Hepatocyte (in vitro differentiated cells): ENCODE data around the gene SEC63. TPM values are rescaled to one million over a fixed set of nuclear protein-coding genes. Genes with fewer than 3 reads are reported as not detected.

Source experiments
- DNase-seq: peaks from one replicate; pipeline ENCODE4 v3.0.0-alpha.2; 2016; ENCODE audit warnings: low spot score
- H2AFZ ChIP-seq: fragments of 200-600 bp; sonication (generic); 2 replicates; pipeline ENCODE4 v1.6.0; 2016; ENCODE audit warnings: antibody characterized with exemption, mild to moderate bottlenecking
- H3K27ac ChIP-seq: fragments of 200-600 bp; sonication (generic); 2 replicates; pipeline ENCODE4 v1.5.1; 2016; ENCODE audit warnings: mild to moderate bottlenecking
- H3K27me3 ChIP-seq: fragments of 200-600 bp; sonication (generic); 2 replicates; pipeline ENCODE4 v1.6.1; 2016
- H3K36me3 ChIP-seq: fragments of 200-600 bp; sonication (generic); replicated peaks from 2 replicates; pipeline ENCODE4 v1.5.1; 2016; ENCODE audit warnings: low read depth; ENCODE audit not compliant: insufficient read depth
- H3K4me1 ChIP-seq: fragments of 200-600 bp; sonication (generic); 2 replicates; pipeline ENCODE4 v1.5.1; 2016; ENCODE audit warnings: mild to moderate bottlenecking, moderate library complexity; ENCODE audit not compliant: insufficient read depth
- H3K4me2 ChIP-seq: fragments of 200-600 bp; sonication (generic); 2 replicates; pipeline ENCODE4 v1.6.0; 2016
- H3K4me3 ChIP-seq: fragments of 200-600 bp; sonication (generic); 2 replicates; pipeline ENCODE4 v1.5.1; 2016; ENCODE audit warnings: mild to moderate bottlenecking
- H3K79me2 ChIP-seq: fragments of 200-600 bp; sonication (generic); 2 replicates; pipeline ENCODE4 v1.6.0; 2017; ENCODE audit warnings: mild to moderate bottlenecking
- H3K9me2 ChIP-seq: fragments of 200-600 bp; sonication (generic); replicated peaks from 2 replicates; pipeline ENCODE4 v1.6.0; 2017; ENCODE audit warnings: mild to moderate bottlenecking; ENCODE audit not compliant: insufficient read depth
- H3K9me3 ChIP-seq: fragments of 200-600 bp; sonication (generic); 2 replicates; pipeline ENCODE4 v1.5.1; 2016; ENCODE audit warnings: low read depth, mild to moderate bottlenecking
- H4K20me1 ChIP-seq: fragments of 200-600 bp; sonication (generic); 2 replicates; pipeline ENCODE4 v1.6.0; 2016; ENCODE audit warnings: mild to moderate bottlenecking; ENCODE audit not compliant: insufficient read depth, poor library complexity, severe bottlenecking
- CTCF ChIP-seq: fragments of 200-600 bp; sonication (generic); IDR thresholded peaks from 2 replicates; pipeline ENCODE4 v1.5.1; 2016; ENCODE audit warnings: antibody characterized with exemption, mild to moderate bottlenecking; ENCODE audit not compliant: poor library complexity
- EZH2 ChIP-seq: fragments of 200-600 bp; sonication (generic); IDR thresholded peaks from 2 replicates; pipeline ENCODE4 v1.6.1; 2016; ENCODE audit warnings: antibody characterized with exemption, mild to moderate bottlenecking, borderline replicate concordance
- EZH2phosphoT487 ChIP-seq: fragments of 200-600 bp; sonication (generic); IDR thresholded peaks from one replicate; pipeline ENCODE4 v1.6.1; 2018; ENCODE audit warnings: antibody characterized with exemption, mild to moderate bottlenecking, low read depth, moderate library complexity; ENCODE audit not compliant: unreplicated experiment, severe bottlenecking
- WGBS: methylation state at CpG from one replicate; pipeline ENCODE4 v1.1.6; 2016; ENCODE audit warnings: low lambda C conversion rate; ENCODE audit errors: missing lambda C conversion rate; 5-methylcytosine and 5-hydroxymethylcytosine counted together
- polyA plus RNA-seq: library from polyadenylated mRNA; unstranded; fragments of >200 nt; fragmentation: Nextera tagmentation; extraction: Ambion mirVana; gene quantifications from 2 replicates; pipeline ENCODE4 v1.2.1, GENCODE V29; 2016
- total RNA-seq: library from RNA; depleted of rRNA; stranded (reverse); fragments of >200 nt; gene quantifications from 2 replicates; pipeline ENCODE4 v1.2.3, GENCODE V29; 2014

Gene SEC63
- total and polyA plus RNA-seq, 2 experiments from 2014 or later: 36.6 to 131 TPM

- TF ChIP-seq EZH2phosphoT487 (no peak), CTCF (no peak), EZH2 (no peak)
- no peak overlapping the region for H3K27ac ChIP-seq
- H3K4me1 ChIP-seq: no peaks in the 10 kb centered on the region
- no peak overlapping the region for H3K4me2 ChIP-seq
- H4K20me1 ChIP-seq: no peaks in the 10 kb centered on the region
- H3K36me3 ChIP-seq: no peaks in the 10 kb centered on the region
- no peak overlapping the region for H2AFZ ChIP-seq
- no peak overlapping the region for H3K4me3 ChIP-seq
- no peak for DNase-seq
- no peaks in the 10 kb centered on the region for H3K9me3 ChIP-seq
- H3K9me2 ChIP-seq: no peaks in the 10 kb centered on the region
- H3K27me3 ChIP-seq: no peaks in the 10 kb centered on the region
- 84% methylated on average over 2 of the region's 2 CpGs for WGBS
- no peaks in the 10 kb centered on the region for H3K79me2 ChIP-seq
These were observed 127.9 kb downstream of the SEC63 start for GRCh38 chr6:107830060-107830459.

- Histone ChIP-seq H3K36me3 (no peaks in the 10 kb centered on the region), H2AFZ (no peak overlapping the region), H3K27me3 (no peaks in the 10 kb centered on the region), H3K9me2 (no peaks in the 10 kb centered on the region), H3K4me1 (no peaks in the 10 kb centered on the region), H3K27ac (no peak overlapping the region), H3K79me2 (no peaks in the 10 kb centered on the region), H3K9me3 (no peaks in the 10 kb centered on the region), H4K20me1 (no peaks in the 10 kb centered on the region), H3K4me2 (no peak overlapping the region), H3K4me3 (no peak overlapping the region)
- WGBS: 85% methylated on average over 7 of the region's 7 CpGs
- TF ChIP-seq EZH2phosphoT487 (no peak), CTCF (no peak), EZH2 (no peak)
- DNase-seq: no peak
These were observed 130.5 kb downstream of the SEC63 start for GRCh38 chr6:107827541-107827940.

GRCh38 chr6:107823047-107823557 lies 134.9 kb downstream of the SEC63 start:
- Histone ChIP-seq H3K4me1 (peaks cover 15% of the 10 kb centered on the region), H4K20me1 (no peaks in the 10 kb centered on the region), H3K27me3 (no peaks in the 10 kb centered on the region), H3K9me3 (no peaks in the 10 kb centered on the region), H3K9me2 (no peaks in the 10 kb centered on the region), H3K36me3 (no peaks in the 10 kb centered on the region), H3K27ac (no peak overlapping the region), H3K4me3 (no peak overlapping the region), H2AFZ (no peak overlapping the region), H3K4me2 (no peak overlapping the region), H3K79me2 (no peaks in the 10 kb centered on the region)
- WGBS: 80% methylated on average over 8 of the region's 8 CpGs
- DNase-seq: no peak
- TF ChIP-seq CTCF: no peak
- no peak for TF ChIP-seq EZH2
- TF ChIP-seq EZH2phosphoT487: no peak
